ENCODE results near the gene RTEL1. TPM values are rescaled to one million over a fixed set of nuclear protein-coding genes. Genes with fewer than 3 reads are reported as not detected.

Gene RTEL1
- polyA plus RNA-seq, 1 of the 3 experiments (the other 2 are of a cell fraction): 9.9 TPM

- H4K20me1 ChIP-seq (ENCODE audit: insufficient read depth): no peaks in the 10 kb centered on the region
- no peak overlapping the region for H3K9ac ChIP-seq
- no peak for DNase-seq
- no peak for TF ChIP-seq RFX5 (IDR thresholded peaks at IDR 0.05; ENCODE audit: low read length)
- TF ChIP-seq SMC3 (IDR thresholded peaks at IDR 0.05; ENCODE audit: low read depth, low read length): no peak
- no peak for TF ChIP-seq RAD21 (IDR thresholded peaks at IDR 0.05; ENCODE audit: low read length)
- no peak for TF ChIP-seq MEF2A (IDR thresholded peaks at IDR 0.05; ENCODE audit: borderline replicate concordance, low read depth)
- TF ChIP-seq USF1 (IDR thresholded peaks at IDR 0.05; ENCODE audit: borderline replicate concordance, low read depth): no peak
- no peak for TF ChIP-seq NRF1 (IDR thresholded peaks at IDR 0.05; ENCODE audit: low read depth, low read length)
- TF ChIP-seq USF2 (IDR thresholded peaks at IDR 0.05; ENCODE audit: borderline replicate concordance, low read depth, low read length): no peak
- TF ChIP-seq GABPA (IDR thresholded peaks at IDR 0.05; ENCODE audit: low read depth): no peak
- TF ChIP-seq REST (IDR thresholded peaks at IDR 0.05; ENCODE audit: low read depth, low read length): no peak
- no peak overlapping the region for H3K27ac ChIP-seq (ENCODE audit: low read depth in 2 of 2, low read length in 1 of 2)
- peaks cover 0 to 60% of the 10 kb centered on the region in 2 experiments for H3K36me3 ChIP-seq (replicated peaks in 1 of 2; ENCODE audit: control insufficient read depth in 1 of 2, insufficient read depth in 2 of 2, low read length in 1 of 2)
- H3K27me3 ChIP-seq (ENCODE audit: insufficient read depth): no peaks in the 10 kb centered on the region
- H3K4me1 ChIP-seq (ENCODE audit: control insufficient read depth in 1 of 2, insufficient read depth in 2 of 2, low read depth in 1 of 2, low read length in 1 of 2): peaks cover 5 to 10% of the 10 kb centered on the region in 2 experiments; a peak in 2 of 4 replicates
- H3F3A ChIP-seq (replicated peaks; ENCODE audit: insufficient read depth): no peaks in the 10 kb centered on the region
- no peak overlapping the region for H3K4me2 ChIP-seq
- ChIA-PET POLR2A (interaction anchor here (1.2 kb wide), 1 partner anchor 140 kb away, joined by 3 read pairs; no protein-coding TSS in a partner anchor), CTCF (no interaction called here)
- no peak overlapping the region for H3K4me3 ChIP-seq (ENCODE audit: low read depth in 2 of 2, low read length in 1 of 2)
- H3K9me3 ChIP-seq: no peaks in the 10 kb centered on the region
- H3K79me2 ChIP-seq (ENCODE audit: insufficient read depth): peaks cover 30% of the 10 kb centered on the region
- no peak overlapping the region for H2AFZ ChIP-seq (ENCODE audit: low read depth)
- WGBS (ENCODE audit: low lambda C conversion rate): 96% methylated on average over 9 of the region's 26 CpGs
- no peaks in the 10 kb centered on the region for H3K9me2 ChIP-seq
Measured at GRCh38 chr20:63663332-63664066, 5.4 kb downstream of the RTEL1 start.

All from SK-N-SH (cell line).